Activated CD8-positive, alpha-beta memory T cell treated with anti-CD3 and anti-CD28 coated beads, Interleukin-2, amount 50 U/mL, for 4 hours (primary cell): ENCODE results near the gene MOCS1.

Source experiments
- DNase-seq: peaks from one replicate; pipeline ENCODE4 v3.0.0-alpha.2; 2020

Gene MOCS1

DNA sequence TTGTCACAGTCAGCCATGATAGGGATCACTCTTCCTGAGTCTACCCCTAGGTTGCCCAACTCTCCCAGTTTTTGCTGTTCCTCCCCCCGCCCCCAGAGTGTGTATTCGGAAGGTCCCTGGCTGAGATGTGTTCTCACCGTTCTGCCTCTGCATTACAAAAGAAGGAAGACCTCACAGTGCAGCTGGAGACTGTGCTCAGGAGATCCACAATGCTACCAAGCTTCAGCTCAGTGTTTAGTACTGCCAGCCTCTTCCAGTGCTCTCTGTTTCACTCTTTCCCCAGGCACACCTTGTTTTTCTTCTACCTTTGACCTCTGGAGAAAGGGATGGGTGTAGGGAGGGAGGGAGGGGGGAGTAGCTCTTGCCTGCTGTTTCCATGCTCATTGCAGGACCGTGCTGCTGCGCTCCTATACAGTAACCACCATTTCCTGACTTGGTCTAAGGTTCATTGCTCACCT, 13.4 kb upstream of the MOCS1 start:
- DNase-seq = no peak

DNA sequence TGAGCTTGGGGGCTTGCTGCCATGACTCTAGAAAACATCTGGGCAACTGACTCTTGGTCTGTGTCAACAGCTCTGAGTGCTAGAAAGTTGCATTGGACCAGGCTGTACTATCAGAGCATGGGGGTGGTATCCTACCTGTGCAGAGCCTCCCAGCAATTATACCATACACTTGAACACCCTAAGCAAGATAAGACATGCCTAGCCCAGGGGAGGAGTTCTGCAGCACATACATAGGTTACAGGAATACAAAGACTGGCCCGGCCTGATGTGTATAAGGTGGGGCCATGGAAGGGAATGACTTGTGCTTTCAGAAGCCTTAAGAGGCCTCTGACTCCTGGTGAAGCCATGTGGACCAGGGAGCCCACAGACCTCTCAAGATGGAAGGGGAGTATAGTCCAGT, 11.4 kb upstream of the MOCS1 start:
- no peak for DNase-seq

DNA sequence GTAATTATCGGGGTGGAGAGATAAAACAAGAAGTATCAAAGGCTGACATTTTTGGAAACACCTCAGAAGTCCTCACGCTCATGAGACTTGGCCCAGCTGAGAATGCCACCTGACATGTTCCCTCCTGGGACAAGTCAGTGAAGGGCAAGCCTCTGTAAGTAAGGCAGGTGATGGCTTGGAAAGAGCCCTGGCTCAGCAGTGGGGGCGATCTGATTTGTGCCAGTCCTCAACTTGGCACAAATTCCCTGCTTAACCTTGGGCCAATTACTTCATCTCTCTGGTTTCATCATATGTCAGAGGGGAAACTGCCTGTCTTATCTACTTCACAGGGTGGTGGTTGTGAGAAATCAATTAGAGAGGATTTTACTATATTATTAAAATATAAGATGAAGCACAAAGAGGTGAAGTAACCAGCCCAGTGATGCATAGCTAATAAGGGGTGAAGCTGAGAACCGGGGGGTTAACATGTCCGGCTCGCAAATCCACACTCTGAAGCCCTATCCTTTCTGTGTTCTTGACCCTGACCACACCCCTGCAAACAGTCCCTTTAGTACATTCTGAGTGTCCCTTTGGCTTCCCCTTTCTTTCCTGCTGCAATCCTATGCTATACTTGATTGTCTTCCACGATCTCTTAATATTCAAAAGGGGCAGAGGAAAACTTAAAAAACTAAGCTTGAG, 8.8 kb upstream of the MOCS1 start:
- DNase-seq = no peak

DNA sequence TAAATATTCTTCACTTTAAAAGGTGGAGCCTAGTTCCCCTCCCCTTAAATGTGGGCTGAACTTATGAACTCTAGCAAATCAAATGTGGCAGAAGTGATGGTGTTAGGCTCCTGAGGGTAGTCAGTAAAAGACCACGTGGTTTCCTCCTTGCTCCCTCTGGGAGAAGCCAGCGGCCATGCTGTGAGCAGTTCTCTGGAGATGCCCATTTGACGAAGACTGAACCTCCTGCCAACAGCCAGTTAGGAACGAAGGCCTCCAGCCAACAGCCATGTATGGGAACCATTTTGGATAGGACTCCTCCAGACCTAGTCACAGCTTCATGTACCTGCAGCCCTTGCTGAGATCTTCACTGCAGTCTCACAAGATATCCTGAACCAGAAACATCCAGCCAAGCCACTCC, 7.6 kb upstream of the MOCS1 start:
- DNase-seq = no peak

DNA sequence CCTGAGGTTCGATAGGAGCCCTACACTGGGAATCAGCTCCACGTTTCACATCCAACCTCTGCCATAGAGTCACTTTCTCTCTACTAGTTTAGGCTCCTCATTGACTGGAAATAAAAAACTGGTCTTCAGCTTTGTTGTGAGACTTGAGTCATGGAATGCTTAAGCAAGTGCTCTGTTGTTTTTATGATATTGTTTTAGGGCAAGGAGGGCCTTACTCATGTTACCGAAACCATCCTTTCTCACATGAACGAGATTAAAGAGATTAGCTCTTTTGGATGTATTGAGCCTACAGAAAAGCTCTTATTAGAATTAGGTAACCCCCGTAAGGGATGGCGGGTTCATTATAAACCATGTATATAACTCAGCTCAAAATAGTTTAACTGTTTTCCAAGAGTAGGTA, 6.9 kb upstream of the MOCS1 start:
- no peak for DNase-seq

DNA sequence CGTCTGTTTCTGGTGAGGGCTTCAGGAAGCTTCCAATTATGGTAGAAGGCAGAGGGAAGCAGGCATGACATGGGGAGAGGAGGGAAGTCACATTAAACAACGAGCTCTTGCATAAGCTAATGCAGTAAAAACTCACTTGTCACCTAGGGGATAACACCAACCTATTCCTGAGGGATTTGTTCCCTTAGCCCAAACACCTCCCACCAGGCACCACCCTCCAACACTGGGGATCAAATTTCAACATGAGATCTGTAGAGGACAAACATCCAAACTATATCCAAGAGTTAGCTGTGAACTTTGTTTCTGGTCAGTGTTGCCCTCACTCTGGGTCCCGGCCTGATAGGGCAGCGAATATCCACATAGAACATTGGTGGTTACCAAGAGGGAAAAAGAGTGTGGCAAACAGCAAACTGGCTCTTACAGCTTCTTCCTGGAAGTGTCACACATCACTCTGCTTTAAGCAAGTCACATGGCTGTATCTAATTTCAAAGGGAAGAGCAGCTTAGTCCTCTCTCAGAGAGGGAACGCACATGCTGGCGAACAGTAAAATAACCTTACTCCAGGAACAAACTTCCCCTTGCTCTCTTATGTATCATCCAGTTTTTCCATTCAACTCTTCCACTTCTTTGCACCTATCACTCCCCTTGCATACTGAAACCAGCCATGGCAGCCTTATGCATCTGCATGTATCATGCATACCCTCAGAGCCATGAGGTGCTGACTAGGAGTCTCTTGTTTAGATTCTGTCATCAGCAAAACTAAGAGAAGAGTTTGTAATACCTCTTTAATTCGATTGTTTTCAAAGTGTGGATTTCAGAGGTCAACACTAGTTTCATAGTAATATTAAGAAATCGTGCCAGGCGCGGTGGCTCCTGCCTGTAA, 4.8 kb upstream of the MOCS1 start:
- DNase-seq = no peak

DNA sequence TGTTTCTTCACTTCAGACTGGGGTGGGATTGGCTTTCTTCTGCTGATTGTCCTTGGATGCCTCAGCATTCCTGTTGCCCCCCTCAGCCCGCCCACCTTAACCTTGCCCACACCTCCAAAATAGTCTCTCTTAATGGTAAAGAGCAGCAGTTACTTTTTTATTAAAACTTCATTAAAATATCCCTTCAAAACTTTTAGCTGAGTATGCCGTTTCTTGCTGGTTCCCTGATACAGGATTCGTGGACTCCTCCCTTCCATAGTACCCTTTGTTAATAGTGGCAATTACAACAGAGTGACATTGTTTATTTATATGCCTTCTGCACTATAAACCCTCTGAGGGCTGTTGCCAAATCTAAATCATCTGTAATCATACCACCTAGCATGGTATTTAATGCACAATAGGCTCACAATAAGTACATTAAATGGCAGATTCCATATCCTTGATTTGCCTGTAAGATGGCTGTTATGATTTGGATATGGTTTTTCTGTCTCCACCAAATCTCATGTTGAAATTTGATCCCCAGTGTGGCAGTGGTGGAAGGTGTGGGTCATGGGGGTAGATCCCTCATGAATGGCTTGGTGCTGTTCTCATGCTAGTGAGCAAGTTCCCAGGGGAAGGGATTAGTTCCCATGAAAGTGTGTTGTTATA, 3.5 kb upstream of the MOCS1 start:
- DNase-seq = no peak

DNA sequence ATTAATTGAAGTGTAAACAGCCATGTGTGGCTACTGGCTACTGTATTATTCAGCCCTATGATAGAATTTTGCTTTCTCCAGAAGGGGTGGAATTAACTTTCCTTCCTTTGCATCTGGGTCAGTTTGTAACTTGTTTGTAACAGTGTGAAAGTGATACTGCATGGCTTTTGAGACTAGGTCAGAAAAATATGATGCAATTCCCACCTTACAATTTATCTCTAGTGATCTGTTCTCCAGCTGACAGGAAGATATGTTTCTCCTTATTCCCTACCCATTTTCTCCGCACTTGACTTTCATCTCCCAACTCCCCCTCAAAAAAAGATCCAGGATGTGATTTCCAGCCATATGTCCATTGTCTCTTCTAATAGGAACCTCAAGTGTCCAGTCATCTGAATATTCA, 2.6 kb upstream of the MOCS1 start:
- no peak for DNase-seq

DNA sequence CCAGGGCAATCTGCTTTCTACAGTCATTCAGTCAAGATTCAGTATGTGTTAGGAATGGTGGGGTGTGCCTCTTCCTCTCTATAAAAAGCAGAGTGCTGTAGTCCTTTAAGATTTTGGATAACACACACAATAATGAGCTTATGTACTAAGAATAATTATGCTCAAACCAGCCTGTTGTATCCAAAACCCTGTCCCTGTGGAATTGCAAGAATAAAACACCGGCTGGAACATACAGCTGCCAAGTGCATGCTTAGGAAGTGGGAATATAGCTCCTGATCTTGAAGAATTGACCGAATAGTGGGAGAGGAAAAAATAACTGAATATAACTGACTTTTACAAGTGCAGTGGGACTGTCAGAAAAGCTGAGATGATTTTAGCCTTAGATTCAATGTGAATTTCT, 979 bp upstream of the MOCS1 start:
- no peak for DNase-seq

DNA sequence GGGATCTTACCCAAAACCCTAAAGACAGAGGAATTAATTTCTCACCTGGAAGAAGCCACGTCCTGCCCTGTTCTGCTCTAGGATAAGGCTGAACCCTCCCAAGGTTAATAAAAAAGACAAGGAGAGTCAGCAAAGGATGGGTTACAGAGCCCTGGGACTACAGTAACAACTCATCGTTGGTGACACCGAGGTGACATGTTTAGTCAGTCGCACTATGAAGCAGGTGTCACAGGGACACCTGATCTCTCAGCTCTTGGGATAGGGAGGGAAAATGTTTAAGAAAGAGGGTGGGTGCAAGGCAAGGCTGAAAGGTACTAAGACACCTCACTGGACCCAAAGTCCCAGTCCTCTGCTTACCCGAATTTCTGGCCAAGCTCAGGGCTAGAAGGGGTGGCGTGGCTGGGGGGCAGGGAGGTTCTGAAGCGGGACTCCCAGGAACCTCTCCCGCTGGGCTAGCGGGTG, 562 bp downstream of the MOCS1 start:
- no peak for DNase-seq

DNA sequence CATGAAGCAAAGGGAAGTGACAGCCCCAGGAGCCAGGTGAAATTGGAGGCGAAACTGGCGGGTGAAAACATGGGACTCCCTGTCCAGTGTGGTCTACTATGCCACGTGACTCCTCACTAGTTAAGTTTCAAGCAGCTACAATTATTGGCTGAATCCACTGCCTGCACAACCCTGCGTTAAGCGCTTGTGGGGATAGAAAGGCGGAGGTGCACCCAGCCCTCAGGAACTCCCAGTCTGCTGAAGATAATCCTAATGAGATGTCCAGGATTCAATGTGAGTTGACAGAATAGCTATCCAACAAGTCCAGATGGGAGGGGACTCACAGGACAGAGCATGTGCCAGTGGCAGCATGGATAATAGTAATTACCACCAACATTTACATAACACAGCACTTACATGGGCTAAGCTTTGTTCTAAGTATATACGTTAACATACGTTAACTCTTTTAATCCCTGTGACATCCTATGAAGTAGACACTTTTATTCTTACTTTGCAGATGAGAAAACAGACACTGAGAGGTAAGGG, 1.8 kb downstream of the MOCS1 start:
- no peak for DNase-seq

DNA sequence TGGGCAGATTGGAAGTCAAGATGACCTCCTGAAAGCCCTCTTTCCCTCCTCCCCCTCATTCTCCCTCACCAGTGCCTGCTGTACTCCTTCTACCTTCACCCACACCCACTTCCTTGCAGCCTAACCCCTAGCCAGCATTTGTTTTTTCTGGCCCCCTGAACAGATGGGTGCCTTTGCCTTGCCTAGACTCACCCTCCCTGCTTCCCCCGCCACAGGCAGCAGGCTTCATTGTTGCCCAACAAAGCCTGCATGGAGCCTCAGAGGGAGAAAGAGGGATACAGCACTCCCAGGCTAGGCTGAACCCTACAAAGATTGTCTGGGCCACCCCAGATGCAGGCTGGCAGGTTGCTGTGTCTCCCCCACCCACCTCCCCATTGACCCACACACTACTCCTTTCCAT, 2.7 kb downstream of the MOCS1 start:
- no peak for DNase-seq

DNA sequence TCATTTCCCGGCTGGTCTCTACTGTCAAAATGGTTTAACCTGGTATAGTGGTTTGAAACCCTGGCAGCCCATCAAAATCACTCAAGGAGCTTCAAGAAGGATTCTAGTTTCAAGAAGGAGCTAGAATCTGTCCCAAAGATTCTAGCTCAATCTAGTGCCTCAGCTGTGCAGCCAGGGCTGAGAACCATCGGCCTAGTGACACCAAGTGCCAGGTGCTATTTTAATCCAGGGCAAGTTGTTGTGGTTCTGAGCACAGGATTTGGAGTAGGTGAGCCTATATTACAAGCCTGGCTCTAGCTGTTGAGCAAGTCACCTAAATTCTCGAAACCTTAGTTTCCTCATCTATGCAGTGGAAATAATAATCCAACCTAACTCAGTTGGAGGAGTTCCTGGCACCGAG, 3.7 kb downstream of the MOCS1 start:
- DNase-seq = no peak

DNA sequence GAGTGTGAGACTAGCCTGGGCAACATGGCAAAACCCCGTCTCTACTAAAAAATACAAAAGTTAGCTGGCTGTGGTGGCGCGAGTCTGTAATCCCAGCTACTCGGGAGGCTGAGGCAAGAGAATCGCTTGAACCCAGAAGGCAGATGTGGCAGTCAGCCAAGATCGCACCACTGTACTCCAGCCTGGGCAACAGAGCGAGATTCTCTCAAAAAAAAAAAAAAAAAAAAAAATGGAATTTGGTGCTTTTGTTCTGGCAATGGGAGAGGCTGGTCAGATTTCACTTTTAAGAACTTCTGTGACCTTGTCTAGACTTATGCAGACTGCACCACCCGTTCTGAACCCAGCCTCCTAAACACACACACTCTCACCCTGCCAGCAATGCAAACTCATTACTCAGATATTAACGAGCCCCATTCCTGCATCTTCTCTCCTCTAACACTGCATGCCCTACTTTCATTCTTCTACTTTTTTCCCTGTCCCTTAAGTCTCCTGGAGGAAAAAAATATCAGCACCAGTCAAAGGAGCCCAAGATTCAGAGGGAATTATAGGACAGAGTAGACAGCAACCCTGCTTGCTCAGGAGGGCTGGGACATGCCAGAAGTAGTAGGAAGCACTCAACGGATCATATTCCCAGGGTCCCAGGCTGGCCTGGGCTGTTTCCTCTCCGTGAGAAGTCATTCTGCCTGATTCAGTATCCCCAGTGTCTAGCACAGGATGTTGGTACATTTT, 4.4 kb downstream of the MOCS1 start:
- DNase-seq = no peak

DNA sequence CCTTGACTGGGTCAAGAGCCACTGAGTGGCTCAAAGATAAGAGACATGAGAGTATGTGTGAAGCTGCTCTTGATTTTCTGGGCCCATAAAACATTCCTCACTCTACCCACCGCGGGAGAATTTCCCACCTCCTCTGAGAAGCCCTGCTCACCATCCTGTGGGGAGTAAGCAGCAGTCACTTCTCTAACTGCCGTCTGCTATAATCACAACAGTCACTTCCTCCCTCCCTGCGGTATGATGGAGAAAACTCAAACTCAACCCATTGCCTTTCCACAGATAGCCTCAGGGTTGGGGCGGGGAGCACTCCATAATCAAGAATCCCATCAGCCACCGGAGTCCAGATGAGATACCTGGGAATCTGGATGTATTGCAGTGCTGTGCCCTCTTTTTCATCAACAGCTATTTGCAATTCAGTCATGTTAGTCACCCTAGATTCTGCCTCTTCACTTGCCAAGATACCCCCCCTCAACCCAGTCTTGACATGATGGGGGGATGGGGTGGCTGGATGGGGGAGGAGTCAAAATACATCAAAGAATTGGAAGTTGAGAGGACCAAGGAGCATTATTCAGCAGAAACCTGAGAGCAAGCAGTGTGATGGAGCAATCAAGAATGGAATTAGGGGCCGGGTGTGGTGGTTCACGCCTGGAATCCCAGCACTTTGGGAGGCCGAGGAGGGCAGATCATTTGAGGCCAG, 5.1 kb downstream of the MOCS1 start:
- DNase-seq = no peak

DNA sequence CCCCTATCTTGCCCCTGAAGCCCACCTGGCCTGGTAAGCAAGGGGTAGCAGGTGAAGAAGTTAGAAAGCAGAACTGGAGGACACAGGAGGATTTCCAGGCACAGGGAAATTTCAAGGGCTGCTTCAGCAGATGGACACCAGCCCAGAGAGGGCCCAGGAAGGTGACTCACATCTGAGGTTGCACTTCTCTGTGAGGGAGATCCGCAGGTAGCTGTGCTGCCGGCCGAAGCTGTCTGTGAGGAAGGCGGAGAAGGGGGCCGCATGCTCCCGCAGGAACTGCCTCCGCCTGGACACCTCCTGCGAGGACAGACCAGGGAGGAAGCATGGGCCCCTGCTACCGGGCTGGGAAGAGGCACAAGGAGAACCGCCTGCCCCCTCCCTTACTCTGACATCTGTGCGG, 7.1 kb downstream of the MOCS1 start:
- DNase-seq = no peak

DNA sequence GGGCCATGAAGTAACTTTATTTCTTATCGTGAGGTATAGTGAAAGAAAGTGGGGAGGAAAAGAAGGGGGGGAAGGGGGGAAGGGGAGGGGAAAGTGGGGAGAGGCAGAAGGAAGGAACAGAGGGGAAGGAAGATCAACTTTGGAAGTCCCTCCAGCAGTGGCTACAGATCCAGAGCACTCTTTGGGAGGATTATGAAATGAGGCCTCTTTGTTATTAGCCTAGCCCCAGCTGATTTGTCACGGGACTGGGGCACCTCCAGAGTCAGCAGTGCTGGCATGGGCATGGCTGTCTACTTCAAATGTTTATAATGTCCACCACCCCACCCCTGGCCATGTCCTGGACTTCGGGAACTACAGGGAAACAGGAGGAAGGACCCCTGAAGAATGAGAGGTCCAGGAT, 7.6 kb downstream of the MOCS1 start:
- no peak for DNase-seq

DNA sequence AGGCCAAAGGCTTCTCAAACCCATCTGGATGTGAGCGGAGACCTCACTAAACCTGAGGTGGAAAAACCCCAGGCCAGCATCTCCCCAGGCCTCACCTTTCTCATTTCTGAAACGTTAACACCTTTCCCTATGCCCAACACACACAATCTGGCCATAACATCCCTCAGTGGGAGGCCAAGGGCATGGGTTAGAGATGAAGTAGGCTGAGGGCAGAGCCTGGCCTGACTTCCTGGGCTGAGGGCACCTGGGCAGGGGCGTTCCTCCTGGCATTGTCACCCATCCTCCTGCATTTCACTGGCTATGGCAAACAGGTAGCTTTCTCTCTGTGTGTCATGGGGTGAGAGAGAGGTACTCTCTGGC, 8.4 kb downstream of the MOCS1 start:
- no peak for DNase-seq

DNA sequence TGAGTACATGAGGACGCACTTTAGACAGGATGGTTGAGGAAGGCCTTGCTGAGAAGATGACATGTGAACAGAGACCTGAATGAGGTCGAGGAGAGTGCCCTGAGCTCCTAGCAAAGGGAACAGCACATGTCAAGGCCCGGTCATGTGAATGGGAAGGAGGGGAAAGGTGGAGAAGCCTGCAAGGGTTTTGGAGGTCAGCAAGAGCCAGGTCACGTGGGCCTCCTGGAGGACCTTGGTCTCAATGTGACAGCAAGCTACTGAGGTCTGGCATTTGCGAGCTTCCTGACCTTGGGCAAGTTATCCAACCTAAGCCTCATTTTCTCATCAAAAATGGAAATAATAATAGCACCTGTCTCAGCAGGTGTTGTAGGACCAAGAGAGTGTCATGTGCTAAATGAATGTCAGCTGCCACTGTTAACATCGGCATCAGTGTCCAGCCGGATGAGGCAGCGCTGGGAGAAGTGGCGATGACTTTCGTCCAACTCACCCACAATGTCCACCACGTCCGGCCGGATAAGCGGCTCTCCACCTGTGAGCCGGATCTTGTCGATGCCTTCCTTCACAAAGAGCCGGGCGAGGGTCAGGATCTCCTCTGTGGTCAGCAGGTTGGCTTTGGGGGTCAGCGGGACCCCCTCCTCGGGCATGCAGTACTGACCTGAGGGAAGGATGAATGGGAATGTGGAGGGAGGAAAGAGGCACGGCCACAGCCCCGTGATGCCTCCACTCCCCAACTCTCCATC, 8.9 kb downstream of the MOCS1 start:
- DNase-seq = no peak

DNA sequence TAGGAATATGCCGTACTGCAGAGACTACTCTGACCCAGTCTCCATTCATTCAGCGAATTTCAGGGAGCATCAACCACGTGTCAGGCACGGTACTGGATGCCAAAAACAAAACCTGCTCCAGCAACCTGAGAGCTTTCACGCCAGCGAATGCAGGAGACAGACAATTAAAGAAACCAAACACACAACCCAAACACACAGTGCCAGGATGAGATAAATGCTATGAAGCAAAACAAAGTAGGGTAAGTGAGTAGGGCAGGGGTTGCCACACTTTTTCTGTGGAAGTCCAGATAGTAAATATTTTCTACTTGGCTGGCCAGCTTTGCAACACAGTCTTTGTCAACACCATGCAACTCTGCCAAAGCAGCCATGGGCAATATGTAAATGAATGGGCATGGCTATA, 10.0 kb downstream of the MOCS1 start:
- DNase-seq = no peak

DNA sequence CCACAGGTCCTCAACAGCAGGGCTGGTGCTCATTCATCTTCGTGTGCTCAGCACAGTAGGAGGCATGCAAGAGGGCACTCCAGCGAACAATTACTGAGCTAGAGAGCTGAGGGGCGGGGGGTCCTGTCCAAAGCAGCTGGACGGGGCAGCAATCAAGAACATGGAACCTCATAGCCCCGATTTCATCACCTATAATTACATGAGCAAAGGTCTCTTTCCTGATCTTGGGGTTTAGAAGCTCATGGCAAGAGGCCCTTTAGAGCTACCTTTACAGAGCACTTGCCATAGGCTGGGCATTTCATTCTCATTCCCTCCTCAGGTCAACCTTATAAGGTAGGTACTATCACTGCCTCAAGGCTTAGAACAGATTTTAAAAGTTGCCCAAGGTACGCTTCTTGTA, 10.4 kb downstream of the MOCS1 start:
- DNase-seq = no peak

DNA sequence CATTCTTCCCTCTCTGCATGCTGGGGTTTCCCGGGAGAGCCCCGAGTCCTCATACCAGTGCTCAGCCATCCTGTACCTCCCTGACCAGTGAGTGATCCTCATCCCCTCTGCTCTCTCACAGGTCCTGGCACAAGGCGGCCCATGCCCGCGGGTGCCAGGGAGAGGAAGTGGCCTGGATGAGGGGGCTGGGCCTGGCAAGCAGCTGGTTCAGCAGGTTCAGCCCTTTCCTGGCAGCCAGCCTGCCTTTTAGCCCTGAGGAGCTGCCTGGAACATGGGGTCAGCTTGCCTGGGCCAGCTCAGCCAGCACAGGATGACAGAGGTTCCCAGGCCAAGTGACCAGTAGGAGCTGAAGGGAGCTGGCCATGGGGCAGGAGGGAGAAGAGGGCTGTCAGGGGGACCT, 10.9 kb downstream of the MOCS1 start:
- DNase-seq = no peak
